ENCODE measurements around the gene PXMP2.
A peak's percentile ranks its signal among the peaks of the same experiment; 100 is the strongest.

GRCh38 chr12:132710405-132711079, 23.2 kb downstream of the PXMP2 start, which contains the start of gene PGAM5:
- TF ChIP-seq POLR2A (IDR thresholded peaks at IDR 0.05; ENCODE audit: low read depth, low read length) (peak; percentile 91), TAF1 (IDR thresholded peaks at IDR 0.05; ENCODE audit: borderline replicate concordance, low read depth, low read length) (peak; percentile 16; the same call in 1 of the 2 replicates), POLR2AphosphoS5 (IDR thresholded peaks at IDR 0.05; ENCODE audit: low read depth, low read length) (peak; percentile 88)

All from GM12892 (cell line).